Non-pigmented ciliary epithelial cell (primary cell): ENCODE data around the gene TTYH2.

Experiments used
- DNase-seq: peaks from one replicate; pipeline ENCODE4 v3.0.0-alpha.2; 2010; ENCODE audit warnings: low read depth

Gene TTYH2

GRCh38 chr17:74216505-74216904 lies 3.1 kb downstream of the TTYH2 start:
- DNase-seq, result no peak

GRCh38 chr17:74217037-74217730 lies 3.8 kb downstream of the TTYH2 start:
- DNase-seq, result no peak

GRCh38 chr17:74217888-74218287 lies 4.5 kb downstream of the TTYH2 start:
- no peak for DNase-seq

- no peak for DNase-seq
Observed at GRCh38 chr17:74218436-74218835, 5.1 kb downstream of the TTYH2 start.

GRCh38 chr17:74219576-74220133 lies 6.3 kb downstream of the TTYH2 start:
- no peak for DNase-seq

- no peak for DNase-seq
Observed at GRCh38 chr17:74220219-74220618, 6.8 kb downstream of the TTYH2 start.

- DNase-seq, result no peak
Observed at GRCh38 chr17:74220946-74221818, 7.8 kb downstream of the TTYH2 start.

- no peak for DNase-seq
Observed at GRCh38 chr17:74222399-74222798, 9.0 kb downstream of the TTYH2 start.

- DNase-seq, result no peak
Observed at GRCh38 chr17:74223901-74224300, 10.5 kb downstream of the TTYH2 start.

GRCh38 chr17:74224959-74225725 lies 11.8 kb downstream of the TTYH2 start:
- DNase-seq, result no peak

GRCh38 chr17:74226252-74226651 lies 12.9 kb downstream of the TTYH2 start:
- no peak for DNase-seq

- DNase-seq, result no peak
Observed at GRCh38 chr17:74227271-74228080, 14.1 kb downstream of the TTYH2 start.

- no peak for DNase-seq
Observed at GRCh38 chr17:74228306-74228978, 15.1 kb downstream of the TTYH2 start.

- no peak for DNase-seq
Observed at GRCh38 chr17:74230896-74231295, 17.5 kb downstream of the TTYH2 start.

- no peak for DNase-seq
Observed at GRCh38 chr17:74231928-74232907, 18.8 kb downstream of the TTYH2 start.

GRCh38 chr17:74233937-74234336 lies 20.6 kb downstream of the TTYH2 start:
- DNase-seq, result no peak

- DNase-seq, result no peak
Observed at GRCh38 chr17:74234486-74234885, 21.1 kb downstream of the TTYH2 start.

- no peak for DNase-seq
Observed at GRCh38 chr17:74235040-74235581, 21.7 kb downstream of the TTYH2 start.

- no peak for DNase-seq
Observed at GRCh38 chr17:74235911-74236371, 22.6 kb downstream of the TTYH2 start.
